Epidermal melanocyte (primary cell): ENCODE results near the gene OSBPL6.

ENCODE experiments used
- DNase-seq: peaks from one replicate; pipeline ENCODE4 v3.0.0; 2011; ENCODE audit warnings: low spot score; ENCODE audit not compliant: insufficient read length

OSBPL6 gene

GRCh38 chr2:178237488-178238153 is 43.3 kb downstream of the OSBPL6 start:
- no peak for DNase-seq

DNA sequence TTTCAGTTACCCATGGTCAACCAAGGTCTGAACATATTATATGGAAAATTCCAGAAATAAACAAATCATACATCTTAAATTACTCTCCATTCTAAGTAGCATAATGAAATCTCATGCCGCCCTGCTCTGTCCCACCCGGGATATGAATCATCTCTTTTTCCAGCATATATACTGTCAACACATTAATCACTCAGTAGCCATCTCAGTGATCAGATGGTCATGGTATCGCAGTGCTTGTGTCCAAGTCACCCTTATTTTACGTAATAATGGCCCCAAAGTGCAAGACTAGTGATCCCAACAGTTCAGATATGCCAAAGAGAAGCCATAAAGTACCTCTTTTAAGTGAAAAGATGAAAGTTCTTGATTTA is 43.8 kb downstream of the OSBPL6 start:
- no peak for DNase-seq

GRCh38 chr2:178238750-178239149 is 44.4 kb downstream of the OSBPL6 start:
- DNase-seq: no peak

DNA sequence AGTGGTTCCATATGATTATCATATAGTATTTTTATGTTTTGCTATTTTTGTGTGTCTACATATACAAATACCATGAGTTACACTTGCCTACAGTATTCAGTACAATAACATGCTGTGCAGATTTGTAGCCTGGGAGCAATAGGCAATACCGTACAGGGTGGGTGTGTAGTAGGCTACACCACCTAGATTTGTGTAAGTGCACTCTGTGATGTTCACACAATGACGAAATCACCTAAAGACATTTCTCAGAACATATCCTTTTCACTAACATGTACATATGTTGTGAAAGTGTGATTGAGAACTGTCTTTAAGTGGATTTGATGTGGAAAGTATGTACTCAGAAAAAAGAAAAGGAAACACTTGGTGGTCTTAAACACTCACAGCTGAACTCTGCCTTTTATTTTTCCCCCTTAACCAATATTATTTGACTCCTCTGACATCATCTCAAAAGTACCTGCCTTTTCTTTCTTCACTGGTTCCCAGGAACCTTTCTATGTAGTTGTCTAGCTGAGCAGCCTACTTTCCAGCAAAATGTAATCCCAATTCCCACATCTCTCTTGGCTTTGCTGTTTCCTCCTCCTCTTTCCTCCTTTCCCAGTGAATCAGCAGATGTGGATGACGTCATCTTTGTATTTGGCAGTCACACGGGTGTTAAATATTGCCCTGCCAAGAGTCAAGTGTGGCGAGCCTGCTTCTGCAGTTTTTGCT is 47.7 kb downstream of the OSBPL6 start:
- peak; percentile 30 for DNase-seq

DNA sequence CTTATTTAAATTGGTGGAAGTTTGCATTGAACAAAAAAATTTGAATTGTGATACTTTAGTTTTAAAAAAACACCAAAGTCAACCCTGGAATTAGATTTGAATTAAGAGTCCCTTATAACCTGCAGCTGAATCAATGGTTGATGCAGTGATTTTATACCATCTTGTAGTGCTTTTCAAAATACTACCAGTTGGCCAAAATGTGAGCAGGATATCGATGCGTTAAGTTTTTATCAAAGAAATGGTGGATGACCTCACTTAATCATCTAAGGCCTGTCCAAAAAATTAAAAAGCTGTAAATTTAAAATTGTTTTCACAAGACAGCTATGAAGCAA is 48.2 kb downstream of the OSBPL6 start:
- no peak for DNase-seq

- no peak for DNase-seq
Measured at GRCh38 chr2:178243961-178244360, 49.6 kb downstream of the OSBPL6 start.

GRCh38 chr2:178244777-178245176 is 50.5 kb downstream of the OSBPL6 start:
- no peak for DNase-seq

GRCh38 chr2:178246696-178247095 is 52.4 kb downstream of the OSBPL6 start:
- no peak for DNase-seq

GRCh38 chr2:178247250-178247649 is 52.9 kb downstream of the OSBPL6 start:
- no peak for DNase-seq

- DNase-seq: no peak
Measured at GRCh38 chr2:178250429-178250828, 56.1 kb downstream of the OSBPL6 start.

- DNase-seq: no peak
Measured at GRCh38 chr2:178251151-178251955, 57.0 kb downstream of the OSBPL6 start.

GRCh38 chr2:178256382-178257042 is 62.2 kb downstream of the OSBPL6 start:
- DNase-seq: no peak

DNA sequence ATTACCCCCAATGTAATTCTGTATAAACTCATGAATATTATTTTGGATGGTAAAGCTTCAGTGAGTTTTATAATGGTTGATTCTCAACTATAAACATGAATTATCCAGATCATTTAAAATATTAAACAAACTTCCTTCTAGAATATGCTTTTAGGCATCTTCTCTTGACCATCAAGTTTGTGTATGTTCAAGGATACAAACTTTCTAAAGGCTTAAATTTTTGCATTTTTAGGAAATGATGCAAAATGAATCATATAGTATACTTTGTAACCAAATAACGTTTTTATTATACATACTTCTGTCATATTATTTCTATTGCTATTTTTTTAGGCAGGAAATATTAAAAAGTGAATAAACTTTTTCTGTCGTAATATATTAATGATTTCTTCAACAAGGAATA is 62.8 kb downstream of the OSBPL6 start:
- DNase-seq: no peak

- no peak for DNase-seq
Measured at GRCh38 chr2:178258916-178259315, 64.6 kb downstream of the OSBPL6 start.

GRCh38 chr2:178263159-178263860 is 69.0 kb downstream of the OSBPL6 start:
- no peak for DNase-seq

GRCh38 chr2:178264211-178264610 is 69.9 kb downstream of the OSBPL6 start:
- no peak for DNase-seq

DNA sequence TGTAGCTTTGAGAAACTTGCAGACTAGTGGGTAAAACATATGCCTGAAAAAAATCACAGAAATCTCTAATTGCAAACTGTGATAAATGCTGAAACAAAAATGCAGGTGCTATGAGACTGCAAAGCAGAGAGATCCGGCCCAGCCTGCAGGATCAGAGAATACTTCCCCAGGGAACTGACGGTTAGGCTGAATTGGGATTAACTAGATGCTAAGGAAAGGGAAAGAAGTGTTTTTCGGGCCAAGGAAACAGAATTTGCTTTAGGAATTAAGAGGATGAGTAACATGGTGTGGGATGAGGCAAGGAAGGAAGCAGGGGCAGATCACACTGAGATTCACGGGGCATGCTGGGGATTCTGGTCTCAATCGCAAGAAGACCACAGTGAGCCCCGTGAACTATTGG is 71.5 kb downstream of the OSBPL6 start:
- no peak for DNase-seq

DNA sequence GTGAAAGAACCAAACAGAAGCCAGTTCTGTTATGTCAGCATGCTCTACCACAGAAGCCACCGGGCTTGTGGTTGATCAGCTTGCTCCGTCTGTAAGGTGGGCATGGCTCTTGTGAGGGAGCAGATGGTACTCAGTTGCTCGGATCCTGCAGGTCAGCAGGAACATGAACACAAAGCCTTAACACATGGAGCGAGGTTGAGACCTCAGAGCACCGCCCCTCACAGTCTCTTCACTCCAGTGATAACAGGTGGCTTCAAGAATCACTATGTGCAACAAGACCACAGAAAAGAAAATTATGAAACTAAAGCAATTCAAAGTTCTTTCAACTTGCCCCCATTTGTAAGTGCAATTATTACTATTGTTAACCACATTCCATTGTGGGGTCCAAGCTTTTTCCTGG is 72.1 kb downstream of the OSBPL6 start:
- DNase-seq: no peak

GRCh38 chr2:178267660-178268059 is 73.3 kb downstream of the OSBPL6 start:
- no peak for DNase-seq

DNA sequence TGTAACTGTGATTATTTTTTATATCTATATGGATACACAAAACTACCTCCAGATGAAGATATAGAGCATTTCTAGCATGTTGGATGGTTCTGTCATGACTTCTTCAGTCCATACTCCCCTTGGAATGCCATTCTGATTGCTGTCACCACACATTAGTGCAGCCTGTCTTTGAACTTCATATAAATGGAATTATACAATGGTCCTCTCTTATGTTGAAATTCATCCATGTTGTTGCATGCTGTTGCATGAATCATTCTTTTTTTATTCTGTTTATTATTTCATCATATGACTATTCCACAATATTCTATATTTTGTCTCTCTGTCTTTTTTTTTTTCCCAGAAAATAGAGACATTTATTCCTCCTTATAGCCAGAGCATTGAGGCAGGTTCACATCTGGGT is 74.1 kb downstream of the OSBPL6 start:
- no peak for DNase-seq

DNA sequence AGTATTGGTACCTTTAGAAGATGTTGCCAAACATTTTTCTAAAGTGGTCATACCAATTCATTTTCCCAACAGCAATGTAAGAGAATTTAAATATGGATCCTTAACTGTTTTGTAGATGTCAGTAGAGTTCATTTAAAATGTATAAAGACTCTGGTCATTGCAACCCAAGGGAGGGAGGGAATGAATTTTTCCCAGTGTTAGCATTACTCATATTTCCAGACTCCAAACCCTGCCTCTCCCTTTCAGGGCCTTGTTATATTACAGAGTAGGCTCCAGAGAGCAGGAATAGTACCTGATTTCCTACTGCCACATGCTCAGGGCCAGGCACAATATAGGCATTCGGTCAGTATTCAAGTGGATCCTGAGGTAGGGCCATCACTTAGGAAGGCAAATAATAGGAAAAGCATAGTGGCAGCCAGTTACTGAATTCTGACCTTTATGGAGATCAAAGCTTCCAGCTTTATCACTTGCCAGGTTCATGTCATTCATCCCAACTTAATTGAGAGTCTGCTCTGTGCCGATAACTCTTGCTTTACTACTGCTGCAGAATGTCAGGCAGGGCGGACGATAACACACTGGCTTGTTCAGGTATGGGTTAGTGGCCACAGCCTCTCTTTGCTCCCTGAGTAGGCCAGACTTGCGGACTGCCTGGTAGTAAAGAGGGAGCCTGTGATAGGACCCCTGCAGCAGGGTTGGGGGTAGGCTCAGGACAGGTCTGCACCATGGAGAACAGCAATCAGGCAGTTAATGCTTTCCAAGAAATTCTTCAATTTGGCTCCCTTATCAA is 75.3 kb downstream of the OSBPL6 start:
- no peak for DNase-seq
